HG03066 (cell line): Measurements from ENCODE around the gene BRINP2.

ENCODE experiments used
- ATAC-seq: cut with Tn5 transposase; IDR thresholded peaks from one replicate; pipeline ENCODE4 v1.9.1; 2021; ENCODE audit warnings: low read depth; ENCODE audit not compliant: unreplicated experiment

Gene BRINP2, protein sequence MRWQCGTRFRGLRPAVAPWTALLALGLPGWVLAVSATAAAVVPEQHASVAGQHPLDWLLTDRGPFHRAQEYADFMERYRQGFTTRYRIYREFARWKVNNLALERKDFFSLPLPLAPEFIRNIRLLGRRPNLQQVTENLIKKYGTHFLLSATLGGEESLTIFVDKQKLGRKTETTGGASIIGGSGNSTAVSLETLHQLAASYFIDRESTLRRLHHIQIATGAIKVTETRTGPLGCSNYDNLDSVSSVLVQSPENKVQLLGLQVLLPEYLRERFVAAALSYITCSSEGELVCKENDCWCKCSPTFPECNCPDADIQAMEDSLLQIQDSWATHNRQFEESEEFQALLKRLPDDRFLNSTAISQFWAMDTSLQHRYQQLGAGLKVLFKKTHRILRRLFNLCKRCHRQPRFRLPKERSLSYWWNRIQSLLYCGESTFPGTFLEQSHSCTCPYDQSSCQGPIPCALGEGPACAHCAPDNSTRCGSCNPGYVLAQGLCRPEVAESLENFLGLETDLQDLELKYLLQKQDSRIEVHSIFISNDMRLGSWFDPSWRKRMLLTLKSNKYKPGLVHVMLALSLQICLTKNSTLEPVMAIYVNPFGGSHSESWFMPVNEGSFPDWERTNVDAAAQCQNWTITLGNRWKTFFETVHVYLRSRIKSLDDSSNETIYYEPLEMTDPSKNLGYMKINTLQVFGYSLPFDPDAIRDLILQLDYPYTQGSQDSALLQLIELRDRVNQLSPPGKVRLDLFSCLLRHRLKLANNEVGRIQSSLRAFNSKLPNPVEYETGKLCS

DNA sequence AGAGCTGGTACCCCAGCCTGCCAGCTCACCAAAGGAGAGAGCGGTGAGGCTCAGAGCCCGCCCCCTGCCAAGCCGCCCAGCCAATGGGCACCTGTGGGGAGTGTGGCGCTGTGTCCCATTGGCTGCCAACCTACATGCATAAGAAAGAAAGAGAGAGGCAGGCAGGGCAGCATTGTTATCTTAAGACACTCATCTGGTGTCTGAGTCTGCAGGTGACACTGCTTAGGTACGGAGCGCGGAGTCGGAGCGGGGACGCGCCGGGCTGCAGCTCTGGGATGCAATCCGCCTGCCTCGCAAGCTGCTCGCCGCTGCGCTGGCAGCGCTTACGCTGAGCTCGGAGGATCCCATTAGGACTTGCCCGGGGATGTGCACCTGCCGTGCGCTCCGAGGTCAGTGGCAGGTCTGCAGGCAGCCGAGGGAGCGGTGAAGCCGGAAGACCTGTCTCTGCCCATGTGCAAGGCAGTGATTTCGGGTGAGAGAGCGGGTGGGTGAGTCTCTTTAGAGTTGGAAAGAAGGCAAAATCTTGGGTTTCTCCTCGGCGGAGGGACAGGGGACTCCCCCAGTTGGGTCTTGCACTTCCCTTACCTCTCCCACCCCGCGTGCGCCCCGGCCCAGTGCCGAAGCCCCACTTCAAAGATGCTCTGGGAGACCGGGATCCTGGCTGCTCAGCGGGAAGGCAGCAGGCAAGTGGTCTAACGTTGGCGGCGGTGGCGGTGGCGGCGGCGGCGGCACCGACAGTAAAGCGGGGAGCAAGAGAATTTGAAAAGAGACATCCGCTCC, at the start of gene BRINP2:
BRINP2 (plus strand) TSS at position 203 of the 780 bp plus-strand sequence. CDS start 58,919 bp downstream, outside the sequence.
- no peak for ATAC-seq

DNA sequence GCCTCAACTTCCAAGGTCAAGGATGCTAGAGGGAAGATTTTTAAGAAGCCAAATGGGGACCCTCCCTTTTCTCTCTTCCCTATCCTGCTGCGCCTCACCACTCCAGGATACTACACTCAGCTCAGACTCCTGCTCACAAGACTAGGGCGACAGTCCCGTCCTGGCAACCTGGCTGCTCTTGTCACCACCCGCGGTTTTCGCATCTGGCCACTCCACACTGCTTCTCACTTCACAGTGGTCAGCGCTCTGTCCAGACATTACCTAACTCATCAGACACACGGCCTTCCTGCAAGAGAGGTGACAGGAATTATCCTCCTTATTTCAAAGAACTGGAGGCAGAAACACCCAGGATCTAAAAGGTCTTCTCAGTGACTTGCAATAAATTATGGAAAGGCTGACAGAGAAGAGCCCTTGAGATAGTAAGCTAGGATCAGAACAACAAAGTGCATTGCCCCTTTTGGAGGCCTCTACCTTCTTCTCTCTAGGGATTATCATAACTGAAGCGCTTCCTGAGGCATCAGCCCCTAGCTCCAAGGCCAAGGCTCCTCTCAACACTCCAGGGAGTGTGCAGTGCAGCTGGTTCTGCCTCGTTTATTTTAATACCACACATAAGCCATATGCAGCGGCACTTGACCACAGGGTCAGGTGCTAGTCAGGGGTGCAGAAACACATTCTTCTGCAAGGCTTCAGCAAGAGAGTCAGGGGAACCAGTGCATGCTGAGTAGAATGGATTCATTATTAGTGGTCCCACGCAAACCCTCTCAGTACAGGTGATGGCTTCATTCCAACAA, 48.1 kb upstream of the BRINP2 start:
- no peak for ATAC-seq

DNA sequence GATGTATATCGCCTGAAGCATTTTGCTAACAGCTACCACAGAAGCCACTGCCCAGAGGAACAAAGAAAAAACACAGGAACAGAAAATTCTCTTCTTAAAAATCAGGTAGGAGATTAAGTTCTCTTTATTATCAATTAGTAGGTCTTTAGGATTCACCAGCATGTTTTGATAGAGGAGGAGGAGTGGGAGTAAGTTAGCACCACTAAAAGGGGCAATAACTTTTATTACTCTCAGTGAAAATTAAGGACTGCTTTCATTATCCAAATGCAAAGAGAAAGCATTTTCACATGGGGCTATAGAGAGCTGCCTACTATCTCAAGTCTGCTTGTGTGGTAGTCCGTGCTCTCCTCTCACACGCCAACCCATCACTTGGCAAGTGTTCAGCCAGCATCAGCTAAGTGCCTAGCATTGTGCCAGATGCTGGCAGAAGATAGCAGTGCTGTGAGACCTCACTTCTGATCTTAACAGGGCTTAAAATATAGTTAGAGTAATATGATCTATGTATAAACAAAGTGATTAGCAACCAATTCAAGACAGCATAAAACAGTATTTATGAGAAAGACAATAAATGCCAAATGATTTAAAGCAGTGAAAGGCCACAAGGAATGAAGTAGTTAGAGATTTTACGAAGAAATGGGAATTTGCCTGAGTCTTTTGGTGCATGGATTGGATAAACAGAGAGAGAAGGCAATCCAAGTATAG, 46.0 kb upstream of the BRINP2 start:
- no peak for ATAC-seq

DNA sequence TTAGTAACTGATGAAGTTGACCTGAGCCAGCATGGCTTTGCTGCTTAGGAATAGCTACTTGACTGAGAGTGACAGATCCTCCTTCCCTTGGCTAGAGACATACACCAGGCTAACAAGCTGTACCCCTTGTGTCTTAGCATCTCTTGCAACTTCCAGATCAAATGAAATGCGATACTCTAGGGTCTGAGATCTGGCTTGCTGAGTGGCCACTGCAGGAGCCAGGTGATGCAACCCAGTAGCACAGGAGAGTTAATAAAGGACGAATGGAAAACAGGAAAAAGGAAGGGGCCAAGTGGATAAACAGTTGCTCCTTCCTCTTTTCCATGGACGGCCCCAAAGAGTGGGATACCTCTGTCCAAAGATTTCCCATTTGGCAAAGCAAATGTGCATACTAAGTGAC, 44.5 kb upstream of the BRINP2 start:
- no peak for ATAC-seq

DNA sequence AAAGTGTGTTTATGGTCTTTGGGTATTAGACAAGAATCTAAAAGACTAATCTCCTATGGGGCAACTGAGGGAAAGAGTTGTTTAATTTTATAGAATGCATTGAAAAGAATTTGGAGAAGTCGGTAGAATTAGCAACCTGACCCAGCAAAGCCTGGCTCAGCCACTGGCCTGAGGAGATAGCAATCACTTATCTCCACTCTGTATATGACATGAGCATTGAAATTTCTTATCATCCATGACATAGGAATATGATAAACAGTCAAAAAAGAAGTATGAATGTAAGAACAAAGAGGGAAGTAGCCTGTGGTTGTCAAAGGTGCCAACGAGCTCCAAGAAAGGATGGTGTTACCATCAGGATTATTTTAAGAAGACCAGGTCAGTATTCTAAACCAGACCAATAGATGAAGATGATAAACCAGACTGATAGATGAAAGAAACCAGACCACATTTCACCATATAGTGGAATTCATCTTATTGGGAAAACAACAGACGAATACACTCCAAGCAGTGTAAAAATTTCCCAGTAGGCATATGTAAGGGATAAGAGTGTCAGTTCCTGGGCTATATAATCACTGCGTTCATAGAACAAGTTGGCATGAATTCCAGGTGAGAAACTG, 42.0 kb upstream of the BRINP2 start:
- no peak for ATAC-seq

DNA sequence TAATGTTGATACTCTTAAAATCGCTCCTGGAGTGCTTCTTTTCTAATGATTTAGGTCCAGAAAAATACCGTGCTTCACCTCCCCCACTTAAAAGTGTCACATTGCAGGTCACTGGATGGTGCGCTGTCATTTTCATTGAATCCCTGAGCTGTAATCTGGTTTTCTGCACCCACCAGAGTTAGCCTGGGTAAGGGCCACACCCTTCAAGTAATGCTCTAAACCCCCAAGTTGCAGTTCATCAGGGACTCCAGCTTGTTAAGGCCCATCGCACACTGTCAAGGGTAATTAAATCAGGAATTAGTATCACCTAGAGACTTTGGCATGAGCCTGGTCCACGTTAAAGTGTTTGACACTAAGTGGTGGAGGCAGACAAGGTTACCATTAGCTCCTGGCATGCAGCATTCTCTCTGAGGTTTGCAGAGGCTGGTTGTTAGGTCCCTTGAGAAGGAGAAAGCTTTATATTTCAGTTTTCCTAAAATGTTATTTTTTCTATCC, 40.3 kb upstream of the BRINP2 start:
- no peak for ATAC-seq

DNA sequence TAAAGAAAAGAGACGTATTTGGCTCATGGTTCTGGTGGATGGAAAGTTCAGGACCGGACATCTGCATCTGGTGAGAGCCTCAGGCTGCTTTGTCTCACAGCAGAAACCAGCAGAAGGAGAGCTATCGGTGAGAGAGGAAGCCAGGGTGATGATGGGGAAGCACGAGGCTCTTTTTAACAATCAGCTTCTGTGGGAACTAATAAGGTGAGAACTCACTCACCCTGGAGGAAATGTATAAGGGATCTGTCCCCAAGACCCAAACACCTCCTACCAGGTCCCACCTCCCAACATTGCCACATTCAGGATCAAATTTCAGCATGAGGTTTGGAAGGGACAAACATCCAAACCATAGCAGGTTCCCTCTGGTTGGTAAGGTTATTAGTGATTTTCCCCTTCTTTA, 39.0 kb upstream of the BRINP2 start:
- no peak for ATAC-seq

DNA sequence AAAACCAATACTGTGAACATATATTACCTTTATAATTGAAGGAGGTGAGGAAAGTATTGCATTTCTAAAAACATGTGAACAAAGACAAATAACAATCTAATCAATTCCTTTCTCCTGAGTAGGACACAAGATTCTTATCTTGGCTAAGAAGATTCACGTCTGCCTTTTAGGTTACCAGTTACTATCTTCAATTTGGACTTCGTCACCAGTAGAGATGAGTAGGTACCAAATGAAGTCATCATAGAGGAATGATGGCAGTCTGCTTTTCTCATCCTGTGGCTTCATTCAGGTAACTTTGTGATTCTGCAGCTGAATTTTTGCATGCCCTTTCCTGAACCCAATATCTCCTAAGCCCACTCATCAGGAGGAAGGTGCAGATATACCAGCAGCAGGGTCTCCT, 38.6 kb upstream of the BRINP2 start:
- no peak for ATAC-seq

DNA sequence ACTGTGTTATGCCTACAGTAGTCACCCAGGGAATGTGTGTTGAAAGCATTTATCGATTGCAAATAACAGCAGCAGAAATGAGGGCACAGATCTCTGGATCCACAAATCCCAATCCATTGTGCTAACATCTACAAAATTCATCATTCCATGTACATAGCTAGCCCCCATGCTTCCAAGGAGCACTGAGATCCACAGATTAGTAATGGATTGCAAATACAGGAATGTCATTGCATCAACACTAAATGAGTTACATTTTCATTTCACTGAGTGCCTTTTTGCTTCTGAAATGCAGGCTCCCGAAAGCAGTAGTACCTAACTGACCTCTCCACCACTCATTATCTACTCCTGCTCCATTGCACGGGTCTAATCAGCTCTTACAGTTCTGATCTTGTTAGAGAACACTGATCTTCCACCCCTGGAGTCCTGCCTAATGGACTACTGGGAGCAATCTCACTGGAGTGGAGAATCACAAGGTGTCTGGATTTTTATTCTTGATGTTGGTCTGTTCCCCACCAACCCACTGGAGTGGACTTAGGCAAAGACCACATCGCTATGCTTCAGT, 36.7 kb upstream of the BRINP2 start:
- ATAC-seq, result no peak

DNA sequence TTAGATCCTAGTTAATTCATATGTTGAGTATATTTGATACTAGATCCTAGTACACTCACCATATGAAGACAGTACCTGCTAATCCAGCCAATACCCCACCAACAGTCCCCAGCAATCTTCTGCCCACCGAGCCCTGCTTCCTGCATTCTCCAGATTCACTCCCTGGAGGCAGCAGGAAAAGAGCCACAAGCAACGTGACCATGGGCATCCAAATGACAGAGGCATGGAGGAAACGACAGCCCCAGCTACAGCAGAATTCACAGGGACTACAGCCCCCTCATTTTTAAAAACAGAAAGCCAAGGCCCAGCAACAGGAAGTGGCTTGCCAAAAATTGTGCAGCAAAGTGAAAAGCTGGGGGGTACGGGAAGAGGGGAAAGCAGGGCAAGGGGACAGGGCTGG, 35.5 kb upstream of the BRINP2 start:
- ATAC-seq, result no peak

DNA sequence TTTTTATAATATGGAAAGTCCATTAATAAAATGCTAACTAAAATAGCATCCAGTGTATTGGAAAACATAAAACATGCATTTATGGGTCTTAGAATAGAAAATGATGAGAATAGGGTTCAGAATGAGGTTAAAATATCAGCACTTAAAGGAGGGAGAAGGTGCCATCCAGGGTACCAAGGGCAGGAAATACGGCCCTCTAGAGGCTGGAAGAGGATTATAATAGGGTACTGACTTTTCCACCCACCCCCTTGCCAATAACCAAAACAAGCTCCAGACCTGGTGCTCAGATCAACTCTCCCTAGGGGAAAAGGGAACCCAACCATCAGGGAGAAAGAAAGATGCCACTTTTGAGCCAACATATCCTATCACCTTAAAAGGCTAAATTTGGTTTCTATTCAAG, 32.9 kb upstream of the BRINP2 start:
- no peak for ATAC-seq

DNA sequence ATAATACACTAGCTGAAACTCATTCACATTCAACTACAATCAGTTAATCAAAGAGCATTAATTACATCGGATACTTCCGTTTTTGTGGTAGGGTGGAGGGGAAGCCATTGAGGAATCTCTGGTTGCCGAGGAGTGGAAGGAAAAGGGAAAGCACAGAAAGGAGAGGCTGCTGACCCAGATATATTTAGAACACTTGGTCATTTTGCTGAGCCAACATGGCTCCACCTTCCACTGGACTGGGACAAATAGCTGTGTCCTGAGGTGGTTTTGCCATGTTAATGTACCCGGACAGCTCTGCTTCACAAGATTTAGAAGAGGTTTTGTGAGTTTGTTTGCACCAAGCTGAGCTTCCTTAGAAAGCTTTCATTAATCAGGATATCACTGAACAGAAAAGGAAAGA, 32.4 kb upstream of the BRINP2 start:
- no peak for ATAC-seq

DNA sequence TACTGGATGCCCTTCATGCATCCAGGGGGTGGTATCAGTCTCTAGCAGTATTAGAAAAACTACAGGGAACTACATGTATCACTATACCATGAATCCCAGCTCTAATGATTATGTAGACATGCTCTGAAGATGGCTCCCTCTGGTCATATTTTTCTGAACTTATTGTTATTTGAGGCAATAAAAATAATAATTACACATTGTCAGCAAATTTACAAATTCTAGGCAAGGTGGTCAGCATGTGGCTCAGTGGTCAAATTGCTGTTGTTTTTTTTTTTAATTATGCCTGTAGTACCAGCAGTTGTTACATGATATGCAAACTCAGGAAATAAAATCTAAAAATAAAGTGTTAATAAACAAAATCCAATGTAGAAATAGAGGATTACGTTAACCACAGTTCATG, 28.7 kb upstream of the BRINP2 start:
- no peak for ATAC-seq

DNA sequence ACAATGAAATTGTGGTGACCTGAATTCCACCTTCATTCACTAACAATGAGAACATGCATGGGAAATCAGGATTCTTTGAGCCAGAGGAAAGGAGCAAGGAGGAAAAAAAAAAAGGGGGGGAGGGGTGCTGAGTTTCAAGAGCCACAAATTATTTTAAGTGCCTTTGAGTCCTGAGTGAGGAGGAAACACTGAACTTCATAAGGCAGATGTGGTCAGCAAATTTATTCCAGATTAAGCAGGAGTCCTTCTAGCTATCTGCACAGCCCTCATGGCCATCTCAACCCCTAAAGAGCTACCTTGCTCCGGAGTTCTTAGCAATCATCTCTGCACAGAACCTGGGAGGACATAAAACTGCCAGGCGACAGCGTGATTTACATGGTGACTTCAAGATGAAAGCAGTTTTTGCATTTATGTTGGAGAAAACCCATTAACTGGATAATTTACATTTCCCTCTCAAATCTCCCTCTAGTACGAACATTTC, 27.9 kb upstream of the BRINP2 start:
- ATAC-seq, result no peak

DNA sequence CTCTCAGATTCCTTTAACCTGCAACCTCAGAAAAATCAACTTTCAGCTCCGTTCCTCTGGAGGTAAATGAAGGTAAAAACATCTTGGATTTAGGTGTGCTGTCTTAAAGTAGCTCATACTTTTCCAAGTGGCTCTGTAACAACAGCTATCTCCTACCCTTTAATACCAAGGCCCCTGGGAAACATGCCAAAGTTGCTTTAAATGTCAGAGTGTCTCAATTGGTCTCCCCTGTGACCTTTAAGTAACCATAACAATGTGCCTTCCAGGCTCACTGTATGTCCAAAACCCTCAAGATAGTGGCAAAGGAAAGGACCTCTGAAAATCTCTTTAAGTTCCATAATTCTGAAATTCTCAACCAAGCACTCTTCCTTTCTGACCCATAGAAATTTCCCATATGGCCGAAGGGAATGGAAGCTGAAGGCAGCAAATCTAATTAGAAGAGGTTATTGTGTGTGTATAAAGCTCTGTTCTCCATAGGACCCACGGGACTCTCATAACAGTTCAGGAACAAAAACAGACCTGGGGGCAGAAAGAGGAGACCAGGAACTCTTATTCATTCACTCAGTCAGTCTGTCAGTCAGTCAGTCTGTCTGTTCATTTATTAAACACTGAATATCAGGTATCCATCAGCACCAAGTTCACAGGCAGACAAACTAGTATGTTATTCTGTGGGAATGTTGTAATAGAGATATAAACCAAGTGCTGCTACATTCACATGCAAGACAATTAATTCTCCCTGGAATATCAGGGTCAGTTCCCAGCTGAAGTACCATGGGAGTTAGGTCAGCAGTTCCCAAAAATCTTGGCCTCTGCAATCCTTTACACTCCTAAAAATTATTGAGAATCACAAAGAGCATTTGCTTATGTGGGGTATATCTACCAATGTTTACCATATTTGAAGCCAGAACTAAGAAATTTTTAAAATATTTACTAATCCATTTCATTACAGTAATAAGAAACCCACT, 25.4 kb upstream of the BRINP2 start:
- no peak for ATAC-seq

DNA sequence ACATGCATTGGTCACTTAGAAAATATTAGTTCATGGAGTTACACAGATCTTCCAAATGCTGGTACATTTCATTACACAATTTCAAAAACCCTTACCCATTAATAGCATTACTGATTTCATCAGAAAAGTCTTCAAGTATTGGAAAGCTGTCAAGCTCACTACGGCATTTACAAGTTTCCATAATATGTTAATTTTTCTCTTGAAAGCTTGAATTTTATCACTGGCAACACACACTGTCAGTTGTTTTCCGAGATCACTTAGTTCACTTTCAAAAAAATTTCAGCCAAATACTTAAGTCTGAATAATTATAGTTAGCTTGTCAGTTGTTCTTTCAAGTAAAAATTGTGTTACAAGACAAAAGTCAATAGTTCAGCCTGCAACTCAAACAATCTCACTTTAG, 24.3 kb upstream of the BRINP2 start:
- no peak for ATAC-seq

DNA sequence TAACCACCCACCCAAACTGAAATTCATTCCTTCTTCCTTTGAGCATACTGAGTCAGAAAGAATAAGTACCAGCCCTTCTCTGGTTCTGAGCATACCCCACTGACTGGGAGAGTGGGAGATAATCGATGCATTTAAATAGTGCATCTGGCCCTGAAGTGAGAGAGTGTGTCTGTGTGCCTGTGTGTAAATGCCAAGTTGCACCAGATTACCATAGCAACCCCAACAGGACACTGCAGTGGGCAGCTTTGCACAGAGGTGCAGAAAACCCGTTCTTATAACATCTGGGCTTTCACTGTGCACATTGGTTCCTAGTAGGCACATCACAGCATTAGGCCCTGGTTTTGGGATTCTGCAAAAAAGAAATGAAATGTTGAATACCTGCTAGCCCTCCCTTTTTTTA, 8.5 kb upstream of the BRINP2 start:
- ATAC-seq, result no peak
